HG03432 (cell line): ENCODE results near the gene TIAM1.

ENCODE experiments used
- ATAC-seq: cut with Tn5 transposase; IDR thresholded peaks from one replicate; pipeline ENCODE4 v1.9.1; 2021; ENCODE audit warnings: mild to moderate bottlenecking, moderate library complexity; ENCODE audit not compliant: unreplicated experiment

The TIAM1 gene

DNA sequence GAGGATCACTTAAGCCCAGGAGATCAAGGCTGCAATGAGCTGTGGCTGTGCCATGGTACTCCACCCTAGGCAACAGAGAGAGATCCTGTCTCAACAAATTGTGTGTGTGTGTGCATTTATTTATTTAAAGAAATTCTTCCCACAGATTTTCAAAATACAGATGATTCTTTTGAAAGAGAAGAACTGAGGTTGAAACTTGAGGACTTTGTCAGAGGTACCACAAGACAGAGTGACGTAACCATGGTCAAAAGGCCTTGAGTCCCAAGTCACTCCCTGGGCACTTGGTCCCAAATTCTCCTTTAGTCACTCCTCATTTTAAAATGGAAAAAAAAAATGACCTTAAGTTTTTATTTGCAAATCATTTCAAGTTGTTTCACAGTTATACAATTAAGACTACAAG is 57.4 kb downstream of the TIAM1 start:
- ATAC-seq, result no peak

DNA sequence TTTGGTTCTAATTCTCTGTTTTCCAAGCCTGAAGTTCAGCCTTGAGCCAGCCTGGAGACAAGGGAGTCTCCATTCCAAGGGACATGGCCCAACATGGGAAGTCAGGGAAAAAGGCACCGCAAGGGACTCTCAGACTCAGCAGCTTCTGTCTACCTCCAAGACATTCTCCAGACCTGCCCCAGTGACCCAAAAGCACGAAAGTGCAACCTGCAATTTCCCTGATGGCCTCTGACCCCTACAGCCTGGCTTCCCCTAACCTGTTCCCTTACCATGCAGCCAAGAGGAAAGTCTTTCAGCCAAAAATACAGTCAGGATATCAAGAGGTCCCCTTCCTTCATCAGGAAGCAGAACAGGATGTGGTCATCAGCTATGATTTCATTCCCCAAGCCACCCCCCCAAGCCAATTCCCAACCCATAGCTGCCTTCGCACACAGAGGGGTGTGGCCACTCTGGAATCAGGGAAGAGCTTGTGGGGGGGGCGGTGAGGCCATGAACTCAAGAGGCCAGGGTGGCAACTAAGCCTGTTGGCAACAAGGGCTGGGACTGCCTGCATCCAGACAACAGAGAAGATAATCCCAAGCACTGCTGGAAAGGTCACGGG is 59.2 kb downstream of the TIAM1 start:
- no peak for ATAC-seq

DNA sequence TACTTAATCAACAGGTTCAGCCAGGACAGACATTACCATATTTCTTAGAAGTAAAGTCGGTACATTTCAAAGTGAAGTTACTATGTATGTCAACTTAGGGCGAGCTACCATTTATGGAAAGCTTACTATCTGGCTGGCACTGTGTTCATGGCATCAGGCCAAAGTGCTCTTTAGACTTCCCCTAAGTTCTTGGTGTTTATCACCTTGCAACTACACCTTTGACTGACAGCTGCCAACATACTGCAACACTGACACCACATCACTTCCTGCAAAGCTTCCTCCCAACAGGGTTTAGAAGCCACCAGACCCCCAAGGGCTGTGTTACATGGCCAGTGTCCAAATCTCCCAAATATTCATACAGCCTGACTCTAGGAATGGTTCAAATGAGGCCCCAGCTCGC is 61.0 kb downstream of the TIAM1 start:
- no peak for ATAC-seq

DNA sequence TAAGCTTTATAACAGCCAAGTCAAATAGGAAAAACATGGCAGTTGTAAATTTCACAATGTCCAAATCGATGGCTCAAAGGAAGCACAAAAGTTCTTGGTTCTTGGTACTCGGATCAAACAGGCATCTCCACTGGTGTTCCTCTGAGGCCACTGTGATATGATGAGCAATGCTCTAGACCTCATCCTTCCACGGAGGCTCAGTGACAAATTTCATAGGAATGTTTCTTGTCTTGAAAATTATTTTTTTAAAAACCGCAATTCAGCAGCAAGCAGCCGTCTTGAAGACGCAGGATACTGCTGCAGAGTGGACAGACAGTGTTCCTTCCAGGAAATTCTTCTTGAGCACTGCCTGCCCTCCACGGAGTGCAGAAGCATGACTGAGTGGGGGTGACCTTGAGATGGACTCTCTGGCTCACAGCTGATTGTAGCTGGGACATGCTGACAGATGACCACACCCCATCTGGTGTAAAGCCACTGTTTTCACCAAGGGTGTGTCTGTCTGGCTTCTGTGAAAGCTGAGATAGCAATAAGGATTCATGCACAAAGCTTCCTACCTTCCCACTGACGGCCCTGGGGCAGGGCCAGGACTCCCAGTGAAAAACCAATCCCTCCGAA is 61.9 kb downstream of the TIAM1 start:
- ATAC-seq, result no peak

GRCh38 chr21:31281561-31281960 is 62.5 kb downstream of the TIAM1 start:
- no peak for ATAC-seq

DNA sequence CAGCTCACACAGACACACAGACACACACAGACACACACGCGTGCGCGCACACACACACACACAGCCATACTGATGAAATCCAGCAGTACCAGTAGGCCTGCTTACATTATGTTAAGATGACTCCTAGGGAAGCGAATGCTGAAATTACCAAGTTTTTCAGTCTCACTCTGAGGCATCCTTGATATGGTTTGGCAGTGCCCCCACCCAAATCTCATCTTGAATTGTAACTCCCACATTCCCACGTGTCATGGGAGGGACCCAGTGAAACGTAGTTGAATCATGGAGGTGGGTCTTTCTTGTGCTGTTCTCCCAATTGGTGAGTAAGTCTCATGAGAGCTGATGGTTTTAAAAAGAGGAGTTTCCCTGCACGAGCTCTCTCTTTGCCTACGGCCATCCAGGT is 64.1 kb downstream of the TIAM1 start:
- no peak for ATAC-seq

- ATAC-seq, result no peak
These were observed 64.8 kb downstream of the TIAM1 start for GRCh38 chr21:31279214-31279613.

GRCh38 chr21:31278511-31279130 is 65.4 kb downstream of the TIAM1 start:
- ATAC-seq, result no peak

- no peak for ATAC-seq
These were observed 67.4 kb downstream of the TIAM1 start for GRCh38 chr21:31276663-31277062.

- ATAC-seq, result no peak
These were observed 68.2 kb downstream of the TIAM1 start for GRCh38 chr21:31275901-31276300.

DNA sequence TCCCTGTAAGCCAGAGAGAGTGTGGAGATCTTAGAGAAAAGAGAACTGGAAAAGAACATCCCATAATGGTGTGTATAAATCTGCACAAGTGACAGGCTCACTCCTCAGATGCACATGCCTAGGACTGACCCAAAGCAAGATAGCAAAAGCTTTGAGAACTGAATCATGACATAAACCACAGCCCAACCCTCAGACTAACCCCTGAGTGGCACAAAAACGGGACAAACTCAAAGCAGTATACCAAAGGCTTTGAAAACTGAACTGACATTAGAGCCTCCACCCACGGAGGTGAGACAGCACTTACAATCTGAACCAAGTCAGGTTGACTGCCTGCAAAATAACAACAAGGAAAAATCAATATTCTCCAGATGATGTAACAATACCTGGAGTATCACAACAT is 70.8 kb downstream of the TIAM1 start:
- ATAC-seq, result no peak

- ATAC-seq, result no peak
These were observed 76.0 kb downstream of the TIAM1 start for GRCh38 chr21:31268090-31268489.

DNA sequence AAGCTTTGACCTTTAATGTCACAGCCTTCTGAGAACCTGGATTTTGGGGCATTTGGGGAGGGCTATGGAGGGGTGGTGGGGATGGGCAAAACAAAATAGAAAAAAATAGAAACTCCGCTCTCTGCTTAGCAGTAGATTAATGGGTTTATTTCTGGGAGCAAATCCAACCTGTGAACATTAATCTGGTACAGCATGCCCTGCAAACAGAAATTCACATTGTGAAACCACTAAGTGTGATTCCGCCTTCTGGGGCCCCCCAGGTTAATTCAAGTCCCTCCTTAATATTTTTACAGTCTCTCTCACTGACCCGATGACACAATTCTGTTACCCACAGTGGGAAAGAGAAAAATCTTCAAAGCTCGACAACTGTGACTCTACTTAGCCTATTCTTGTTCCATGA is 76.4 kb downstream of the TIAM1 start:
- ATAC-seq, result no peak

DNA sequence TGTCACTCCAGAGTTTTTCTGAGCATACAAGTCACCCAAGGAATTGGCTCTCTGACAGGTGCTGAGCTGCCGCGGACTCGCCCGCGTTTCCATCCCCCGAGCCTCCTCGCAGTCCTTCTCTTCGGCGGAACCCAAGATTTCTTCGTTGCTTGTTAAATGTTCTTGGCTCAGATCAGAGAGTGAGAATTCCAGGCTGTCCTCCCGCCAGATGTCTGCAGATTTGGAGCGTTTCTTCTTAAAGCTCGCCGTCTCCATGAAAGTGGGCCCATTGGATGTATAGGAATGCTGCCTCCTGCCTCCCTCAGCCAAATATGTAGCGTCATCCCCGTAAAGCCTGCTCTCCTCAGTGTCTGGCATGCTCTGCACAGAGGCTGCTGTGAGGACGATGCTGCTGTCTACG is 77.8 kb downstream of the TIAM1 start:
- no peak for ATAC-seq

GRCh38 chr21:31265366-31266013 is 78.6 kb downstream of the TIAM1 start:
- ATAC-seq, result no peak

- ATAC-seq, result no peak
These were observed 79.5 kb downstream of the TIAM1 start for GRCh38 chr21:31264574-31264973.

GRCh38 chr21:31262728-31263127 is 81.3 kb downstream of the TIAM1 start:
- ATAC-seq, result no peak

DNA sequence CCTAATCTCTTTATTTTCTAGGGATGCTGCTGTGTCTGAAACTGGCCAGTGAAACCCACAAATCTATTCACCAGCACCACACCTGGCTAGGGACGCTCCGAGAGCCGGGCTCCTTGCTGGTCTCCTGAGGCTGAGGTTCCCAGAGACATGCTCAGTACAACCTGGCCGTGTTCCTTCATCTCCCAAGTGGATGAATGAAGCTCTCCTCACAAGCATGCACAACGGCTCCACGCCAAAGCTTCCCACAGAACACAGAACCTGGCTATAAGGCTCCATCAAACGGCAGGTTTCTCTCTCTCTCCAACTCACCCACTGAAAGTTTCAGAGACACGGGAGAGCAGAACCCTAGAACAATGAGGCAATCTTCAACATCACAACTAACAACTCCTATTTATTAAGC is 82.3 kb downstream of the TIAM1 start:
- no peak for ATAC-seq

GRCh38 chr21:31260790-31261189 is 83.3 kb downstream of the TIAM1 start:
- no peak for ATAC-seq

DNA sequence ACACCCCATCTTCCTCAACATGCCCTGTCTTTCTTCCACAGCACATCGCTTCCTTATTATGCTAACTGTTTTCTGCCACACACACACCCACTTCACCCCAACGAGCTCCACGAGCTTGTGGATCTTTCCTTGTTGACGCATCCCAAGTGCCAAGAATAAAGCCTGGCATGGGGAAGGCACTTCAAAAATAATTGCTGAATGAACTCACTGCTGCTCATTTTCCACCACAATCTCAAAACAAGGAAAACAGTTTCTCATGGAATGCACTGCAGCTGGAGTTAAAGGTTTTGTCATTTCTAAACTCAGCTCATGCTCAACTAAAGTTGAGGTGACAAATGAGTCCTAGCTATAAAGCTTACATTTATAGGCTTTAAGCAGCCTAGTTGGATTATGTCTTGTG is 86.0 kb downstream of the TIAM1 start:
- ATAC-seq, result no peak

- no peak for ATAC-seq
These were observed 86.8 kb downstream of the TIAM1 start for GRCh38 chr21:31257265-31257664.

GRCh38 chr21:31255896-31256295 is 88.2 kb downstream of the TIAM1 start:
- ATAC-seq, result no peak
